K562 (cell line): ENCODE measurements around the gene ATP6V0D1. TPM values are rescaled to one million over a fixed set of nuclear protein-coding genes. Genes with fewer than 3 reads are reported as not detected.

ENCODE experiments used
- COPS2 ChIP-seq: fragments of 450-650 bp; conservative IDR thresholded peaks from 2 replicates; pipeline ENCODE4 v1.6.1; 2016; ENCODE audit warnings: mild to moderate bottlenecking, moderate library complexity
- ELF1 ChIP-seq: fragments of 200-800 bp; sonication (Bioruptor generic); IDR thresholded peaks from 2 replicates; pipeline ENCODE4 v1.6.1; 2016; ENCODE audit warnings: missing genetic modification characterization, missing compliant biosample characterization
- EP400 ChIP-seq: fragments of 450-650 bp; IDR thresholded peaks from 2 replicates; pipeline ENCODE4 v1.6.1; 2017; ENCODE audit warnings: antibody characterized with exemption, mild to moderate bottlenecking, moderate library complexity
- ILK ChIP-seq: fragments of 450-650 bp; IDR thresholded peaks from 2 replicates; pipeline ENCODE4 v1.6.1; 2016; ENCODE audit warnings: missing genetic modification characterization, low read depth, mild to moderate bottlenecking, missing compliant biosample characterization, moderate library complexity, borderline replicate concordance
- MAFK ChIP-seq: IDR thresholded peaks from 2 replicates; pipeline ENCODE4 v1.6.1; 2011; ENCODE audit warnings: low read length, improper control_type of control experiment
- NFE2 ChIP-seq: IDR thresholded peaks from 2 replicates; pipeline ENCODE4 v1.6.1; 2014; ENCODE audit warnings: antibody characterized with exemption, low read depth
- POLR2G ChIP-seq: fragments of 200-400 bp; formaldehyde crosslinking; IDR thresholded peaks from 2 replicates; pipeline ENCODE4 v1.6.1; 2017; ENCODE audit warnings: low read depth, mild to moderate bottlenecking, antibody characterized with exemption, low read length, moderate library complexity
- POLR2H ChIP-seq: IDR thresholded peaks from 2 replicates; pipeline ENCODE4 v1.6.1; 2016; ENCODE audit warnings: missing genetic modification characterization, low read depth, mild to moderate bottlenecking, control low read depth, missing compliant biosample characterization, moderate library complexity
- SIN3B ChIP-seq: fragments of 450-650 bp; IDR thresholded peaks from 2 replicates; pipeline ENCODE4 v1.6.1; 2017; ENCODE audit warnings: low read depth, mild to moderate bottlenecking, moderate library complexity
- TAF9B ChIP-seq: fragments of 450-650 bp; IDR thresholded peaks from 2 replicates; pipeline ENCODE4 v1.6.1; 2018; ENCODE audit warnings: mild to moderate bottlenecking; ENCODE audit not compliant: partially characterized antibody
- TEAD1 ChIP-seq, 2 experiments: fragments of 450-650 bp in 1 of 2; sonication (generic) in 1 of 2; formaldehyde crosslinking; IDR thresholded peaks; 2 replicates each; pipeline versions ENCODE4 v1.4.0 to v1.8.0; 2020 to 2022; ENCODE audit warnings: mild to moderate bottlenecking in 2 of 2, missing genetic modification reagents in 1 of 2
- TSC22D4 ChIP-seq: fragments of 450-650 bp; IDR thresholded peaks from 2 replicates; pipeline ENCODE4 v1.6.1; 2016; ENCODE audit warnings: missing genetic modification characterization, missing biosample characterization, control low read depth
- USF1 ChIP-seq: sonication (generic); formaldehyde crosslinking; IDR thresholded peaks from 2 replicates; pipeline ENCODE4 v1.9.0; 2022; ENCODE audit warnings: mild to moderate bottlenecking, missing genetic modification reagents
- ZBTB12 ChIP-seq: fragments of 250-450 bp; sonication (Bioruptor Pico); IDR thresholded peaks from 2 replicates; pipeline ENCODE4 v1.4.0; 2020
- ZKSCAN1 ChIP-seq: fragments of 150-350 bp; IDR thresholded peaks from 2 replicates; pipeline ENCODE4 v1.6.1; 2016; ENCODE audit warnings: low read depth, low read length
- ZMIZ1 ChIP-seq, 2 experiments: fragments of 150-350 bp in 1 of 2; IDR thresholded peaks; 2 replicates each; pipeline ENCODE4 v1.6.1; 2012 to 2016; ENCODE audit warnings: low read depth in 2 of 2, low read length in 2 of 2, mild to moderate bottlenecking in 1 of 2, moderate library complexity in 1 of 2
- ZNF586 ChIP-seq: fragments of 450-650 bp; formaldehyde crosslinking; conservative IDR thresholded peaks from 2 replicates; pipeline ENCODE4 v1.4.0; 2020; ENCODE audit warnings: mild to moderate bottlenecking, moderate library complexity
- ZNF589 ChIP-seq: fragments of 200-800 bp; sonication (Bioruptor generic); IDR thresholded peaks from 2 replicates; pipeline ENCODE4 v1.6.1; 2016; ENCODE audit warnings: low read depth, missing genetic modification characterization, missing compliant biosample characterization
- ZNF639 ChIP-seq, 2 experiments: fragments of 200-800 bp in 1 of 2; sonication (Bioruptor generic) in 1 of 2; sonication (generic) in 1 of 2; formaldehyde crosslinking in 1 of 2; IDR thresholded peaks in 1 of 2; conservative IDR thresholded peaks in 1 of 2; 2 replicates each; pipeline versions ENCODE4 v1.5.0 to v1.6.1; 2016 to 2020; ENCODE audit warnings: missing compliant biosample characterization in 1 of 2, missing genetic modification characterization in 1 of 2, missing genetic modification reagents in 1 of 2
- polyA plus RNA-seq, 8 experiments: library from polyadenylated mRNA; depleted of rRNA in 4 of 8; stranded (reverse) in 5 of 8; unstranded in 3 of 8; fragments of >200 nt; fragmentation: Nextera tagmentation in 2 of 8; fragmentation: Illumina TruSeq in 1 of 8; extraction: Ambion mirVana in 2 of 8; extraction: Trizol in 1 of 8; gene quantifications; 2 replicates each; pipeline versions ENCODE4 v1.2.1 to v1.2.3, GENCODE V29; 2011 to 2014; ENCODE audit warnings: inconsistent platforms in 1 of 8, missing spikeins in 1 of 8
- total RNA-seq, 7 experiments: library from RNA; depleted of rRNA in 6 of 7; stranded (reverse); fragments of >200 nt in 6 of 7; fragmentation: Illumina TruSeq in 2 of 7; extraction: Trizol in 2 of 7; gene quantifications; 2 replicates each; pipeline versions ENCODE4 v1.2.1 to v1.2.3, GENCODE V29; 2011 to 2021; ENCODE audit warnings: low replicate concordance in 1 of 7

The ATP6V0D1 gene
- total and polyA plus RNA-seq, 9 of the 15 experiments (the other 6 are each of a cell fraction or from before 2014, with no cell fraction given), result 23.2 to 69.7 (median 45.6) TPM

GRCh38 chr16:67480833-67481560 lies at the start of gene ATP6V0D1 (continued):
- TF ChIP-seq EP400, result peak; percentile 84
- peak; percentile 100 for TF ChIP-seq ELF1
- TF ChIP-seq ZMIZ1 (IDR thresholded peaks at IDR 0.05; ENCODE audit: low read depth in 2 of 2, low read length in 2 of 2), result peak in 1 of 2 experiments; percentile 34; a peak in 1 of 4 replicates
- peak; percentile 63 for TF ChIP-seq POLR2H (tag)
- peak; percentile 91 for TF ChIP-seq POLR2G
- peak; percentile 46 for TF ChIP-seq ZBTB12 (CRISPR knock-in tag)
- peak in 1 of 2 experiments; percentile 76; a peak in 2 of 4 replicates for TF ChIP-seq TEAD1 (CRISPR knock-in tag; IDR thresholded peaks at IDR 0.05)
- peak; percentile 96 for TF ChIP-seq SIN3B
- peak; percentile 56; the same call in 1 of the 2 replicates for TF ChIP-seq ZKSCAN1
- peak; percentile 78 for TF ChIP-seq TAF9B
- no peak for TF ChIP-seq TSC22D4 (tag)
- no peak; the same call in 1 of the 2 replicates for TF ChIP-seq NFE2
- TF ChIP-seq COPS2, result no peak
- TF ChIP-seq ZNF589 (CRISPR knock-in tag), result 0 out of 2 replicates have a peak, but pooled peaks have one; percentile 54
- no peak for TF ChIP-seq ILK (tag)
- TF ChIP-seq ZNF586 (CRISPR knock-in tag), result 0 out of 2 replicates have a peak, but pooled peaks have one; percentile 63
- peak; percentile 100 for TF ChIP-seq USF1 (CRISPR knock-in tag)
- peak in 1 of 2 experiments; percentile 93; a peak in 2 of 4 replicates for TF ChIP-seq ZNF639 (CRISPR knock-in tag; conservative IDR thresholded peaks at IDR 0.05 in 1 of 2, IDR thresholded peaks at IDR 0.05 in 1 of 2)
- TF ChIP-seq MAFK, result peak; percentile 42; the same call in 1 of the 2 replicates
